IPS DF 19.7 (cell line): Measurements from ENCODE around the gene OR56A5.

Source experiments
- DNase-seq: peaks from one replicate; pipeline ENCODE4 v3.0.0-alpha.2; 2013; ENCODE audit warnings: low read depth, low spot score

The OR56A5 gene

DNA sequence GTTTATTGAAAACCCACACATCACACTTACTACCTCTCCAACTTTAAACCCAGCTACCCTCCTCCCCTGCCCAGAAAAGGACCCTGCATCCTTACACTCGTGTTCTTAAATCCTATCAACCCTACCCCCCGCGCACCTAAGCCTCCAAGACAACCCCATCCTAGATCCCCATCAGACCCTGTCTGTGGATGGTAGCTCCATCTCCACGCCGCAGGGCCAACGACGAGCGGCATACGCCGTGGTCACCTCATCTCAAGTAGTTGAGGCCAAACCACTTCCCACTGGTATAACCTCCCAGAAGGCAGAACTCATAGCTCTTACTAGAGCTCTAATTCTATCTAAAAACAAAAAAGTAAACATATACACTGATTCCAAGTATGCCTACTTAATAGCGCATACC lies 35.6 kb downstream of the OR56A5 start:
- DNase-seq, result no peak

DNA sequence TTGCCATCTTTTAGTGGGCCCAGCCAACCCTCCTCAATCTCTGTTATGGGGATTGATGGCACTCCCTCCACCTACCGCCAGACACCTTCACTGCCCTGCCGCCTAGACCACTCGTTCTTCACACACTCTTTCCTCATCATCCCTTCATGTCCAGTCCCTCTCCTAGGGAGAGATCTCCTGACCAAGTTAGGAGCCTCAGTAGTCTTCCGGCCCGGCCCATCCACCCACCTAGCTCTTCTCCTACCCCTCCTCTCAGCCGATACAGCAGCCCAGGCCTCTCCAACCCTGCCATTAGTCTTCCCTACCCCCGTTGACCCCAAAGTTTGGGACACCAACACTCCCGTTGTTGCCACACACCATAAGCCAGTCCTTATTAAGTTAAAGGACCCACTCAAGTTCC lies 37.2 kb downstream of the OR56A5 start:
- no peak for DNase-seq

DNA sequence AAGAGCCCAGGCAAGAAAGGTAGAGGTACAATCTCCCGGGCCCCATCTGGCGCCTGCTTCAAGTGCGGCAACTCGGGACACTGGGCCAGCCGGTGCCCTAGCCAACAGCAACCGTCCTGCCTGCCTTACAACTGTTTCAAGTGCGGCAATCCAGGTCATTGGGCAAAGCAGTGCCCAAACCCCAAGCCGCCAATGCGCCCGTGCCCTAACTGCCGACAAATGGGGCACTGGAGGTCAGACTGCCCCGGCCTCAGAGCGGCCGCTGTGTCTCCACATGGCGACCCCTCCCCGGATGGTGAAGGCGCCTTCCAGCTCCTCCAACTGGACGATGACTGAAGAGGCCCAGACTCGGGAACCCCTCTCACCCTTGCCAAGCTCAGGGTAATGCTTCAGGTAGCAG lies 37.7 kb downstream of the OR56A5 start:
- DNase-seq, result no peak

DNA sequence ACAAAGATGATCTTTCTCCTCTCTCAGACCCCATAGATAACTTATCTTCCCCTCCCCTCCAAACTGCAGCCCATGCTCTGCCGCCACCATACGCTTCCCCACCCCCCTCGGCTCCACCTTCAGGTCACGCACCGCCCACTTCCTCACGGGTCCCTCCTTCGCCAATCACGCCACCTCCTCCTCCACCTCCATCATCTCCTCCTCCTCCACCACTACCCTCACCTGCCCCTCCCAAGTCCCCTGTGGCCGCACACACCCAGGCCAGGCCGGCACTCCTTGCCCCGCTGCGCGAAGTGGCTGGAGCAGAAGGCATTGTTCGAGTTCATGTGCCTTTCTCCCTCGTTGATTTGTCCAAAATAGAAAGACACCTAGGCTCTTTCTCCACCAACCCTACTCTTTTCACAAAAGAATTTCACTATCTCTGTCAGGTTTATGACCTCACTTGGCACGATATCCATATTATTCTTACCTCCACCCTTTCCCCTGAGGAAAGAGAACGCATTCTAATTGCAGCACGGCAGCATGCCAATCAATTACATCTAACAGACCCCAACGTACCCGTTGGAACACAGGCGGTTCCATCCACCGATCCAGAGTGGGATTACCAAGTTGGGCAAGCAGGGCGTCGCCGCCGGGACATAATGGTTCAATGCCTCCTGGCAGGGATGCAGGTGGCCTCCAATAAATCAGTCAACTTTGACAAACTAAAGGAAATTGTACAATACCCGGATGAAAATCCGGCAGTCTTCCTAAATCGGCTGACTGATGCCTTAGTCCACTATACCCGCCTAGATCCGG lies 38.5 kb downstream of the OR56A5 start:
- DNase-seq, result no peak

DNA sequence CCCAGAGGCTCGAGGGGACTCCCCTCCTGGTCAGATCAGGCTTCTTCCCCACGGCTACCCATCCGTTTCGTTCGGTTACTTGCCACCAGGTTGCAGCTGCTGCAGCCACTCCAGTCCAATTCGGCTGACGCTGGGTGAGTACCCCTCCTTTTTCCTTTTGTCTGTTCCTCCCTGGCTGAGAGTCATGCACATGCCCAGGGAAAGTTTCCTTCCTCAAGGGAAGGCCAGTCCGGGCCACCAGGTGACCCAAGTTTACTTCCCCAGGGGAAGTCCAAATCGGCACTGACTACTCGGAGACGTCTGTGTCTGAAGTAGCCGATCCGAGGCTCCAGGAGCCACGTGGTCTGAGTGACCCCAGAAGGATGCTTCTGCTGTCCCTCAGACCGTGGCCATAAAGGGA lies 39.5 kb downstream of the OR56A5 start:
- no peak for DNase-seq

DNA sequence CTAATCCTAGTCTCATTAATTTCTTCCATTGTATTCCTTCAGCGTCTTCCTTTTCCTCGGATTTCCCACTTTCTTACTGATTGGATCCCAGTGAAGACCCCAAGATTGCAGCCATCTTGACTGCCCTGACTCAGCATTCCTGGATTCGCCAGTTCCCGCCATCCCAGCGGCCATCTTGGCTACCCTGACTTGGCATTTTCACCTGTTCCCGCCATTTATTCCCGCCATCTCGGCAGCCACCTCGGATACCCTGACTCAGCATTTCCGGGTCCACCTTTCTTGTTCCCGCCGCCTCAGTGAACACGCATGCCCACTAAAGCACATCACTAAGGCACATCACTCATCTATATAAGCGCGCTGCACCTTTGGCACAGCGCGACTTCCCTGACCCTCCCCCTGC lies 40.0 kb downstream of the OR56A5 start:
- no peak for DNase-seq

DNA sequence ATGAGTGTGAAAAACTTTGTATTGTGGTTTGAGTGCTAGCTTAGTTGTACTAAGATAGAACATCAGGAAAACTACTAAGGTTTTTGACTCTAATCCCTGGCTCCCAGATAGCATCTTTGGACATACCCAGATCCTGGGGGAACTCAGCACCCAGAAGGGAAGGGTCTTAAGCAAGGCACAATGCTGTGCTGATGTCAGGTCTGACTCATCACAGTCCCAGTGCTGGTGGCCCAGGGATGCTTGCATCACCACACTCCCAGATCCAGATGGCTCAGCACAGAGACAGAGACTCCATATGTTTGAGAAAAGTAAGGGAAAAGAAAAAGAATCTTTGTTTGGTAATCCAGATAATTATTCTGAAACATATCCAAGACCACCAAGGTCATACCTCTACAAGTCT lies 44.5 kb downstream of the OR56A5 start:
- DNase-seq, result no peak

DNA sequence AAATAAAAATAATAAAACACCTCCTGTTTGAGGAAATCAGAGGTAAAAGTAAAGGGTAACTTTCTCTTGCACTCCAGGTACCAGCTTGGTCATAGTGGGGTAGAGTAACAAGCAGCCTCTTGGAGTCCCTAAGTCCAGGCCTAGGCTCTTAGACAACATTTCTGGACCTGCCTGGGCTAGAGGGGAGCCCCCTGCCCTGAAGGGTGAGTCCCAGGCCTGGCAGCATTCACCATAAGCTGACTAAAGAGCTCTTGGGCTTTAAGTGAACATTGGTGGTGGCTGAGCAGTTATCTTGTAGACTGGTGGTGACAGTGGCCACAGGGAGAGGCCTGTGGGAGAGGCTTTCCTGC lies 44.9 kb downstream of the OR56A5 start:
- no peak for DNase-seq

DNA sequence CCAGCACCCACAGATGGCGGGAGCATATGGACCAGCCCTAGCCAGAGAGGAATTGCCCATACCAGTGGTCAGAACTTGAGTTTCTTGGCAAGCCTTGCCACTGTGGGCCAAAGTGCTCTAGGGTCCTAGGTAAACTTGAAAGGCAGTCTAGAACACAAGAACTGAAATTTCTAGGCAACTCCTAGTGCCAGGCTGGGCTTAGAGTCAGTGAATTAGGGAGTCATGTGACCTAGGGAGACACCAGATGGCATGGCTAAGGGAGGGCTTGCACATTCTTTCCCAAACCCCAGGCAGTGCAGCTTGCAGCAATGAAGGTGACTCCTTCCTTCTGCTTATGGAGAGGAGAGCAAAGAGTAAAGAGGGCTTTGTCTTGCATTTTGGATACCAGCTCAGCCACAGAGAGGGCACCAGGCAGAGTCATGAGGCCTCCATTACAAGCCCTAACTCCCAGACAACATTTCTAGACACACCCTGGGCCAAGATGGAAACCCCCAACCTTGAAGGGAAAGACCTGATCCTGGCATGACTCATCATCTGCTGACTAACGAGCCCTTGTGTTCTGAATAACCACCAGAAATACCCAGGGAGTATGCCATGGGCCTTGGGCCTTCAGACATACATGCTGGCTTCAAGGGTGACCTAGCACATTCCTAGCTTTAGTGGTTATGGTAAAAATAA lies 45.4 kb downstream of the OR56A5 start:
- no peak for DNase-seq
